Heart left ventricle (tissue), 16 donors: ENCODE measurements around the gene UGT1A6. TPM values are rescaled to one million over a fixed set of nuclear protein-coding genes. Genes with fewer than 3 reads are reported as not detected.

ENCODE experiments used
- ATAC-seq, 4 donors: fragments of 200-7000 bp; cut with Tn5 transposase; one replicate each; pipeline ENCODE4 v1.9.1; 2020 to 2022; ENCODE audit warnings: moderate library complexity in 4 of 4, mild to moderate bottlenecking in 3 of 4, moderate number of reproducible peaks in 1 of 4
- DNase-seq, 5 donors: peaks; one replicate each; pipeline ENCODE4 v3.0.0-alpha.2; 2020
- H3K27ac ChIP-seq, 12 donors: fragments of 200-600 bp; sonication (generic) in 4 of 12; one replicate each; pipeline versions ENCODE4 v1.5.0 to v1.8.0; 2016 to 2022; ENCODE audit warnings: mild to moderate bottlenecking in 2 of 12
- H3K27me3 ChIP-seq, 9 donors: fragments of 200-600 bp; sonication (generic) in 2 of 9; one replicate each; pipeline versions ENCODE4 v1.5.1 to v1.8.0; 2016 to 2022; ENCODE audit warnings: mild to moderate bottlenecking in 3 of 9
- H3K36me3 ChIP-seq, 9 donors: fragments of 200-600 bp; sonication (generic) in 2 of 9; one replicate each; pipeline versions ENCODE4 v1.5.0 to v1.8.0; 2018 to 2022; ENCODE audit warnings: mild to moderate bottlenecking in 2 of 9
- H3K4me1 ChIP-seq, 12 donors: fragments of 200-600 bp; sonication (generic) in 4 of 12; one replicate each; pipeline versions ENCODE4 v1.5.0 to v1.8.0; 2016 to 2022; ENCODE audit warnings: mild to moderate bottlenecking in 3 of 12
- H3K4me3 ChIP-seq, 12 donors: fragments of 200-600 bp; sonication (generic) in 4 of 12; one replicate each; pipeline versions ENCODE4 v1.5.0 to v1.8.0; 2017 to 2022; ENCODE audit warnings: mild to moderate bottlenecking in 9 of 12, moderate library complexity in 4 of 12
- H3K9me3 ChIP-seq, 12 donors: fragments of 200-600 bp; sonication (generic) in 4 of 12; one replicate each; pipeline versions ENCODE4 v1.5.0 to v1.8.0; 2016 to 2022; ENCODE audit warnings: mild to moderate bottlenecking in 1 of 12
- POLR2A ChIP-seq, 2 donors: fragments of 450-650 bp; IDR thresholded peaks; one replicate each; pipeline ENCODE4 v1.6.1; 2017; ENCODE audit warnings: antibody characterized with exemption in 2 of 2, mild to moderate bottlenecking in 2 of 2, moderate library complexity in 2 of 2
- WGBS, 4 donors: extraction: QIAGEN DNeasy Blood & Tissue Kit in 2 of 4; methylation state at CpG; one replicate each; pipeline versions ENCODE4 v1.1.5 to v1.1.7; 2013 to 2018; 5-methylcytosine and 5-hydroxymethylcytosine counted together
- intact Hi-C, 10 donors: fragments of 100-400 bp; cut with DNase I; formaldehyde crosslinking; loops; one replicate each; pipeline versions ENCODE4 v1.11.1 to v1.14.2; 2022
- polyA plus RNA-seq, 2 donors: library from polyadenylated mRNA; stranded (reverse); fragments of 200-250 nt; gene quantifications; one replicate each; pipeline ENCODE4 v1.2.3, GENCODE V29; 2013
- total RNA-seq, 9 donors: library from RNA; depleted of rRNA in 2 of 9; stranded (reverse); fragments of >200 nt in 2 of 9; fragmentation: NEBNext Ultra II Directional in 3 of 9; extraction: Animal tissue kit (Norgen Biotek cat#: 25700) in 3 of 9; gene quantifications; one replicate each; pipeline versions ENCODE4 v1.1.0 to v1.2.4, GENCODE V29; 2016 to 2023
- TF ChIP-seq, protein P1 (sequence below), 12 donors: fragments of 200-600 bp; sonication (generic) in 4 of 12; IDR thresholded peaks; one replicate each; pipeline versions ENCODE4 v1.5.0 to v1.8.0; 2018 to 2022; ENCODE audit warnings: antibody characterized with exemption in 12 of 12, mild to moderate bottlenecking in 5 of 12
- donor health status: ischemic (EF 13 %, LVEDD 7.1; RV severe dilation, severe dysfunction).
- donor health status: healthy with polysubstance abuse.
- donor health status: DM: no; HTN: yes; CAD: no.
- donor health status: DM: no; HTN: no; CAD: no.
- donor health status: ischemic (EF 25% LVEDD 6.9; RV normal size, moderate dysfunction).
- donor health status: ischemic (EF 25% LVEDD 5.7; RV mildly dilated, moderate dysfunction).
- donor health status: healthy.
- donor health status: DM: yes; HTN: yes; CAD: no.
- donor health status: ischemic (EF 35%, LVEDD 5.7; RV mildly dilated, moderate dysfunction).
- donor health status: nonischemic (EF 11% LVEDD 7.7; RV severe dilation, severe dysfunction).
- donor health status: DM: yes; HTN: yes; CAD: no.
- donor health status: PGD.
- donor health status: ischemic (EF 29% LVEDD 5.4; RV normal size, mild dysfunction).
- donor health status: nonischemic (EF 23%, LVEDD 6.1; RV moderate dilation, normal function).

UGT1A6 gene
- total and polyA plus RNA-seq, 11 donors: not detected

DNA sequence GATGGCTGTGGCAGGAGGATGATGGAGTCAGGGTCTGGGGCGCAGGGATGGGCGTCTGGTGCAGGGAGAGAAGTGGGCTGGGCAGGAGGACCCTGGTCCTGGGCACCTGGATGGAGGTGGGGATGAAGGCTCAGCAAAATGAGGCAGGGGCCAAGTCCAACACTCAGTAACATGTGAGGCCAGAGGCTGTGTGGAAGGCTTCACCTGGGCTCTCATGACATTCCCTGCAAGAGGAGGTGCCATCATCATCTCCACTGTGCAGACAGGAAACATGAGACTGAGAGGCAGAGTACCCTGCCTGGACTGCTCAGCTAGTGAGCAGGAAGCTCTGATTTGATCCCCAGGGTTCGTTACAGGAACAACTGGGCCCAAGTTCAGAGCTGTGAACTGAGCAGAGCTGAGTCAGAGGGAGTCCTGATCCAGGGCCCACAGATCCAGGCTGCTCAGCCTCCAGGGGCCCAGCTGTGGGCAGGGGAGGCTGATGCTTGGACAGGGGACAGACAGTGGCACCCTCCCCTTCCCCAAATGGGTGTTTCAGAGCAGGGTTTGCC lies 124.7 kb downstream of the UGT1A6 start:
- no peaks in the 10 kb centered on the region for H3K4me1 ChIP-seq
- peaks cover 0 to 8% (median 0%) of the 10 kb centered on the region in 12 donors for H3K9me3 ChIP-seq
- H3K27me3 ChIP-seq: peaks cover 0 to 6% (median 0%) of the 10 kb centered on the region in 9 donors
- intact Hi-C loops: no loop called here
- 79 to 85% (median 80%) methylated on average over 3 of the region's 3 CpGs for WGBS, 4 donors
- no peak for ATAC-seq
- H3K36me3 ChIP-seq: no peaks in the 10 kb centered on the region
- DNase-seq: peak in 1 of 5 donors; percentile 42
- no peak overlapping the region for H3K27ac ChIP-seq
- TF ChIP-seq, protein P1, sequence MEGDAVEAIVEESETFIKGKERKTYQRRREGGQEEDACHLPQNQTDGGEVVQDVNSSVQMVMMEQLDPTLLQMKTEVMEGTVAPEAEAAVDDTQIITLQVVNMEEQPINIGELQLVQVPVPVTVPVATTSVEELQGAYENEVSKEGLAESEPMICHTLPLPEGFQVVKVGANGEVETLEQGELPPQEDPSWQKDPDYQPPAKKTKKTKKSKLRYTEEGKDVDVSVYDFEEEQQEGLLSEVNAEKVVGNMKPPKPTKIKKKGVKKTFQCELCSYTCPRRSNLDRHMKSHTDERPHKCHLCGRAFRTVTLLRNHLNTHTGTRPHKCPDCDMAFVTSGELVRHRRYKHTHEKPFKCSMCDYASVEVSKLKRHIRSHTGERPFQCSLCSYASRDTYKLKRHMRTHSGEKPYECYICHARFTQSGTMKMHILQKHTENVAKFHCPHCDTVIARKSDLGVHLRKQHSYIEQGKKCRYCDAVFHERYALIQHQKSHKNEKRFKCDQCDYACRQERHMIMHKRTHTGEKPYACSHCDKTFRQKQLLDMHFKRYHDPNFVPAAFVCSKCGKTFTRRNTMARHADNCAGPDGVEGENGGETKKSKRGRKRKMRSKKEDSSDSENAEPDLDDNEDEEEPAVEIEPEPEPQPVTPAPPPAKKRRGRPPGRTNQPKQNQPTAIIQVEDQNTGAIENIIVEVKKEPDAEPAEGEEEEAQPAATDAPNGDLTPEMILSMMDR (IDR thresholded peaks at IDR 0.05): no peak
- TF ChIP-seq POLR2A (IDR thresholded peaks at IDR 0.05): no peak
- no peak overlapping the region for H3K4me3 ChIP-seq

DNA sequence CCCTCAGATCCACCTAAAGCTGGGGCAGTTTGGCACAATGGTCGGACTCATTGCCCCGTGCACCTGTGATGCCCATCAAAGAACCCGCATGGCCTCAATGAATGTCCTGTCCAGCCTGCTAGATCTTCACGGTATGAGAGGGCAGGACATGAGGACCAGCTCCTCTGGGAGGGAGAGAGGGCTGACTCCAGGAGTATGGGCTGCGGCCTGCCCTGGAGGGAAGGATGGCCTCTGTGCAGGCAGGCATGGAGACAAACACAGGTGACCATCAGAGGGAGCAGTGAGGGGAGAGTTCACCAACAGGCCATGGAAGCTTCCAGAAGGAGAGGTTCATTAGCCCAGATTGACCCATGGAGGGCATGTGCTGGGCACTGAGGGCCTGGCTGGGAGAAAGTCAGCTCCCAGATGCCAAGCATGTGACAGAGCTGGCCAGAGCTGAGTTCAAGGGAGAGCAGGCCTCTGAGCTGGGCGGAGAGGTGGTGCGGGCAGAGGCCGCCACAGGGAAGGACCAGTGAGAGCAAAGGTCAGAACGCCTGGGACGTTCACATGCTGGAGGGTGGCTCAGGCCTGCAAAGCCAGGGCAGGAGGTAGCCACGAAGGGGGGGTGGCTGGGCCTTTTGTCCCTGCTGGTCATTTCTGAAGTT lies 125.4 kb downstream of the UGT1A6 start:
- WGBS, 4 donors: 83 to 93% (median 92%) methylated on average over 8 to 11 of the region's 11 CpGs
- Histone ChIP-seq H3K4me3 (no peak overlapping the region), H3K27me3 (peaks cover 0 to 6% (median 0%) of the 10 kb centered on the region in 9 donors), H3K27ac (no peak overlapping the region), H3K36me3 (no peaks in the 10 kb centered on the region), H3K4me1 (no peaks in the 10 kb centered on the region), H3K9me3 (peaks cover 0 to 8% (median 0%) of the 10 kb centered on the region in 12 donors)
- intact Hi-C loops: no loop called here
- no peak for DNase-seq
- TF ChIP-seq, protein P1 (IDR thresholded peaks at IDR 0.05): no peak
- TF ChIP-seq POLR2A (IDR thresholded peaks at IDR 0.05): no peak
- ATAC-seq: no peak

DNA sequence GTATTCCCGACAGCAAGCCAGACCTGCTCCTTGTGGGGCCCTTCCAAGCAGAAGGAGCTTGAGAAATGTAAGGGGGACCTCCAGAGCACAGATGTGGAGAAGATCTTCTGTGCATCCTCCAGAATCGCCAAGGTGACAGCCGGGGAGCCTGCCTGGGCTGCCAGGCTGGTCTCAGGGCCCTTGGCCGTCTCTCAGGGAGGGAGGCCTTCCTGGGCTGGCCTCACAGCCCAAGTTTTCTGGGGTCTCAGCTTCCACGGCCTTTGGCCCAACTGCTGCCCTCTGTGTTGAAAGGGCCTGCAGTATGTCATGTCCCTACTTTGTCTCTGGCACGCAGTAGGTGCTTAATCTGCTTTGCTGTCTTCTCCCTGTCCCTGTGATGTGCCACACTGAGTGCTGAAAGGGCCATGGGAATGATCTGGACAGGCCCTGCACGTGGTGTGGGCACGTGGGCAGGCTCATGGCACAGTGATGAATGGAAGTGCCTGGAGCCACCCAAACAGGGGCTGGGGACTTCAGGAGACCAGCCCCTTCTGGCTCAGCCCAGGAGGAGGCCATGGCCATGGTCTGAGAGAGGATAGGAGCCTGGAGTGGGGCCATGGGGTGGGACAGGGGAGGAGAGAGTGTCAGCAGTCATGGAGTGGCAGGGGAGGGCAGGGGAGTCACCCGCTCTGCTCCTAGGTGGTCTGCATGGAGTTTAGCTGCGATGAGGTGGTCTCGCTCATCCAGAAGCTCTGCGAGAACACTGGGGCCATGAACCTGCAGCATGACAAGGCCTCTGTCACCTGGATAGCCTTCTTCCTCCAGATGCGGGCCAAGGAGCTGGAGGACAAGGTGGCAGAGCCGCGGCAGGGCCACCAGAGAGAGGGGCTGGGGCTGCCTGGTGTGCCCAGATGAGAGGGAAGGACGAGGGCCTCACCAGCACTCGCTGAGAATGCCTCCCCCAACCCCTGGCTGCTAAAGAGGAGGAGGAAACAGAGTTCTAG lies 126.2 kb downstream of the UGT1A6 start:
- Histone ChIP-seq H3K36me3 (no peaks in the 10 kb centered on the region), H3K27me3 (peaks cover 0 to 6% (median 0%) of the 10 kb centered on the region in 9 donors), H3K4me1 (no peaks in the 10 kb centered on the region), H3K4me3 (no peak overlapping the region), H3K9me3 (peaks cover 0 to 8% (median 0%) of the 10 kb centered on the region in 12 donors), H3K27ac (no peak overlapping the region)
- no peak for TF ChIP-seq POLR2A (IDR thresholded peaks at IDR 0.05)
- intact Hi-C loops: no loop called here
- ATAC-seq (peak in 1 of 4 donors; percentile 10), DNase-seq (no peak)
- 69 to 80% (median 76%) methylated on average over 15 to 17 of the region's 17 CpGs for WGBS, 4 donors

DNA sequence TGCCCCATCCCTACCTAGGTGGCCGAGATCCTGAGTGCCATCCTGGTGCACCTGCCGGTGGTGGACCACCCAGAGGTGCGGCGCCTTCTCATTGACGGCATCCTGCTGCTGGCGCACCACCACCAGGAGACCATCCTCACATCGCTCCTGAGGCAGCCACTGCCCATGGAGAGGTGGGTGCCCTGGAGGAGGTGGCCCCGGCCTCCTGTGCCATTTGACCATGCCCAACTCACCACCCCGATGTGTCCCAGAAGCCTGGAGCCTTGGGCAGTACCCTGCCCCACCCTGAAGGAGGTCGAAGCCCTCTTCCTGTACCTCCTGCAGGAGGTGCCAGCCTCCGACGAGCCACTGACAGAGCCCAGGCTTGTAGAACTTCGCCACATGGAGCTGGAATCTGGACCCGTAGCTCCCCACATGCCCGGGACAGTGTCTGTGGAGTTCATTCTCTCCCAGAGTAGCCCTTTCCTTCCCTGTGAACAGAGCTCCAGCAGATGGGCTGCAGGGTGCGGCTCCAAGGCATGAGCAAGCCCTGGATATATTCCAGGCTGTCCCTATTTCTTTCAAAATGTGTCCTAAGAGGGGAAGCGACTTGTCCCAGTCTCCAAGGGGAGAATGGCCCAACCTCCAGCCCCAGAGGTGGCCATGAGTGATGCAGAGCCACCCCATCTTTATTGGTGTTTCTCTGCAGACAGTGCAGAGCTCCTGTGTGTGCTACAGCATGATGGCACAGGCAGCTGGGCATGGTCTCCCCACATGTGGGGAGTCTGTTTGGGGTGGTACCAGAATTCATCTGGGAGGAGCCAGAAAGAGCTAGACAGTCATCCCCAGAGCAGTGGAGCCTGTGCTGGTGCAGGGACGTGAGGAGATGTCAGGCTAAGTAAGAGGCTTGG lies 127.4 kb downstream of the UGT1A6 start:
- Histone ChIP-seq H3K4me3 (no peak overlapping the region), H3K27me3 (peaks cover 0 to 6% (median 0%) of the 10 kb centered on the region in 9 donors), H3K9me3 (peaks cover 0 to 8% (median 0%) of the 10 kb centered on the region in 12 donors), H3K36me3 (no peaks in the 10 kb centered on the region), H3K4me1 (no peaks in the 10 kb centered on the region), H3K27ac (no peak overlapping the region)
- ATAC-seq (no peak), DNase-seq (no peak)
- TF ChIP-seq POLR2A (IDR thresholded peaks at IDR 0.05): no peak
- TF ChIP-seq, protein P1 (IDR thresholded peaks at IDR 0.05): no peak
- intact Hi-C loops: no loop called here
- WGBS, 4 donors: 78 to 84% (median 81%) methylated on average over 14 to 18 of the region's 18 CpGs
